Activated CD4-positive, alpha-beta T cell treated with anti-CD3 and anti-CD28 coated beads for 1 hour (primary cell): ENCODE results near the gene NCAPH2.
A peak's percentile ranks its signal among the peaks of the same experiment; 100 is the strongest.
"Not testable (repeated sequence)": the region's sequence is repeated elsewhere in the genome, so short reads cannot be mapped to it uniquely, and the experiment has no call there.

Experiments
- DNase-seq: peaks from one replicate; pipeline ENCODE4 v3.0.0-alpha.2; 2020

The NCAPH2 gene

GRCh38 chr22:50531546-50531961, 23.5 kb downstream of the NCAPH2 start:
- DNase-seq, result peak; percentile 72

- DNase-seq, result no peak
Measured at GRCh38 chr22:50531962-50532674, 24.1 kb downstream of the NCAPH2 start.

- no peak for DNase-seq
Measured at GRCh38 chr22:50532824-50533796, 25.1 kb downstream of the NCAPH2 start.

DNA sequence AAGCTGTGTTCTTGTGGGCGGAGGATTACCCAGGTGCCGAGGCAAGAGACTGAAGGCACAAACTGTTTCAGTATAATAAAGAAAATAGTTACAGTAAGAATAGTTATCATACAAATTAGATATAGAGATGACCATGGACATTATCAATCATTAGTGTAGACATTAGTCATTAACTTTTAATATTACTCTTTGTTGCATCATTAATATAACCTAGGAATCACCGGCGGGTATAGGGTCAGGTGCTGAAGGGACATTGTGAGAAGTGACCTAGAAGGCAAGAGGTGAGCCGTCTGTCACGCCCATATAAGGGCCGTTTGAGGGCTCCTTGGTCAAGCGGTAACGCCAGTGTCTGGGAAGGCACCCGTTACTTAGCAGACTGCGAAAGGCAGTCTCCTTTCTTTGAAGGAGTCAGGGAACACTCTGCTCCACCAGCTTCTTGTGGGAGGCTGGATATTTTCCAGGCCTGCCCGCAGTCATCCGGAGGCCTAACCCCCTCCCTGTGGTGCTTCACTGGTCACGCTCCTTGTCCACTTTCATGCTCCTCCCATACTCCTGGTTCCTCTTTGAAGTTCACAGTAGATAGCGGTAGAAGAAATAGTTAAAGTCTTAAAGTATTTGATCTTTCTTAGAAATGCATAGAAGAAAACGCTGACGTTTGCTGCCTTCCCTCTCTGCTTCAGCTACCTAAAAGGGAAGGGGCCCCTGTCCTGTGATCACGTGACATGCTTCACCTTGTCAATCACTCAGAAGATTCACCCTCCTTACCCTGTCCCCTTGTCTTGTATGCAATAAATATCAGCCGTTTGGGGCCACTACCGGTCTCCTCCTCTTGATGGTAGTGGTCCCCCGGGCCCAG, 26.1 kb downstream of the NCAPH2 start:
- not testable (repeated sequence) for DNase-seq

GRCh38 chr22:50535113-50535512, 27.1 kb downstream of the NCAPH2 start:
- DNase-seq, result no peak

DNA sequence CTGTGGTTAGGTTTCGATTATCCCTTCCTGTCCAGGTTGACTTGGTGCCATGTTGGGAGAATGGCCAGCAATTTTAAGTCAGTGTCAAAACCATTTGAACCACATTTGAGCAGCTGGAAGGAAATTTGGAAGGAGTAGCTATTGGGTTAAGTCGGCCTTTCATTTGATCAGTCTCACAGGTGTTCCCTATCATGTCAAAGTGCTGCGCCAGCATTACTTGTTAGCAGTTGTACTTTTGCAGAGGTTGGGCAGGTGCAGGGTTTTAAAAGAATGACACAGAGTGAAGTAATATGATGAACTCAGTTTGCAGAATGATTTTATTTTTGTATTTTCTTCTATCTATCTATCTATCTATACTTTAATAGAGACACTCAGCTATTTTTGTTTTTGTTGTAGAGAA, 28.2 kb downstream of the NCAPH2 start:
- no peak for DNase-seq

- DNase-seq, result no peak
Measured at GRCh38 chr22:50537765-50538164, 29.7 kb downstream of the NCAPH2 start.

- DNase-seq, result no peak
Measured at GRCh38 chr22:50540381-50540780, 32.4 kb downstream of the NCAPH2 start.

- DNase-seq, result not testable (repeated sequence)
Measured at GRCh38 chr22:50541667-50542026, 33.6 kb downstream of the NCAPH2 start.

DNA sequence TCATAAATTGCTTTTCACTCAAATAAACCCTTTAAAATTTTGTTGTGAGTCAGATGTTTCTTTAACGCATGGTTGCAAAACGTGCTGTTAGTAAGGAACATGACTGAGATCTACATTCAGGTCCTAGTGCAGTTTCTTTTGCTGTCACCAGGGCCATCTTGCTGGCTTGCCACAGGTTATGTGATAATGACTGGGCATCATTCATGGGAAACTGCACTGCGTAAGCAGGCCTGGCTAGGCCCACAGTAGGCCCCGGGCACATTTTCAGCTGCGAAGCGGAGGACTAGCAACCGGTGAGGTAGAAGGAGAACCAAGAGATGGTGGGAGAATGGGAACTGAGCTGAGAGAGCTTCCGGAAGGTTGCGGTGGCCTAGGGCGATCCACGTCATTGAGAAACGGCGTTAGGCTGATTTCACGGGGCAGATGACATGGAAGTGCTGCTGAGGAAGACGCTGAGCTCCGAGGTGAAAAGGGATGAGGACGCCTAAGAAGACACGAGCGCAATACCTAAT, 34.4 kb downstream of the NCAPH2 start:
- no peak for DNase-seq

- peak; percentile 80 for DNase-seq
Measured at GRCh38 chr22:50544078-50544745, 36.2 kb downstream of the NCAPH2 start.

- no peak for DNase-seq
Measured at GRCh38 chr22:50544746-50545253, 36.8 kb downstream of the NCAPH2 start.

- DNase-seq, result no peak
Measured at GRCh38 chr22:50545522-50546325, 37.7 kb downstream of the NCAPH2 start, which contains the start of gene KLHDC7B. Gene KLHDC7B, plus strand, starts transcription at chr22:50545899. Its CDS starts 345 bp downstream, at chr22:50546244.

- DNase-seq, result no peak
Measured at GRCh38 chr22:50546326-50547262, 38.6 kb downstream of the NCAPH2 start.

DNA sequence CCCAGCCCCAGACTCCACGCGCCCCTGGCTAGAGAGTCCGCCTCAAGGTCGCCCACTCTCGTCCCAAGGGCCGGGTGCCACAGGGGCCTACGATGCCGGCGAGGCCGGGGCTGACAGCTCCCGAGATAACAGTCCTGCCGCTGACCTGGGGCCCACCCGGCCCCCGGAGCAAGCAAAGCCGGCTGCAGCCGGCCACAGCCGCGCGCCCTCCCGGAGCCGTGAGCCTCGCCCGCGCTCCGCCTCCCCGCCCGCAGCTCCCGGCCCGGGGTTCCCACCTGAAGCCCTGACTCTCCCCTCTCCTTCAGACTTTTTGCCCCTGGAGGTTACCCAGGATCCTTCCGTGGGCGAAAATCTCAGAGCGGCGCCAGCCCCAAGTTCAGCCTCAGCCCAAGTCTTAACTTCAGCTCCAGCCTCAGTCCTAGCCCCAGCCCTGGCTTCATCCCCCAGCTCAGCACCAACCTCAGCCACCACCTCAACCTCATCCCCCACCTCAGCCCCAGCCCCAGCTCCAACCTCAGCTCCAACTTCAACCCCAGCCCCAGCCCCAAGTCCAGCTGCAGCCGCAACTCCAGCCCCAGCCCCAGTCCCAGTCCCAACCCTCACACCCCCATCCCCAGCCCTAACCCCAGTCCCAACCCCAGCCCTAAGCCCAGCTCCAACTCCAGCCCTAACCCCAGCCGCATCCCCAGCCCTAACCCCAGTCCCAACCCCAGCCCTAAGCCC, 39.4 kb downstream of the NCAPH2 start:
- no peak for DNase-seq

DNA sequence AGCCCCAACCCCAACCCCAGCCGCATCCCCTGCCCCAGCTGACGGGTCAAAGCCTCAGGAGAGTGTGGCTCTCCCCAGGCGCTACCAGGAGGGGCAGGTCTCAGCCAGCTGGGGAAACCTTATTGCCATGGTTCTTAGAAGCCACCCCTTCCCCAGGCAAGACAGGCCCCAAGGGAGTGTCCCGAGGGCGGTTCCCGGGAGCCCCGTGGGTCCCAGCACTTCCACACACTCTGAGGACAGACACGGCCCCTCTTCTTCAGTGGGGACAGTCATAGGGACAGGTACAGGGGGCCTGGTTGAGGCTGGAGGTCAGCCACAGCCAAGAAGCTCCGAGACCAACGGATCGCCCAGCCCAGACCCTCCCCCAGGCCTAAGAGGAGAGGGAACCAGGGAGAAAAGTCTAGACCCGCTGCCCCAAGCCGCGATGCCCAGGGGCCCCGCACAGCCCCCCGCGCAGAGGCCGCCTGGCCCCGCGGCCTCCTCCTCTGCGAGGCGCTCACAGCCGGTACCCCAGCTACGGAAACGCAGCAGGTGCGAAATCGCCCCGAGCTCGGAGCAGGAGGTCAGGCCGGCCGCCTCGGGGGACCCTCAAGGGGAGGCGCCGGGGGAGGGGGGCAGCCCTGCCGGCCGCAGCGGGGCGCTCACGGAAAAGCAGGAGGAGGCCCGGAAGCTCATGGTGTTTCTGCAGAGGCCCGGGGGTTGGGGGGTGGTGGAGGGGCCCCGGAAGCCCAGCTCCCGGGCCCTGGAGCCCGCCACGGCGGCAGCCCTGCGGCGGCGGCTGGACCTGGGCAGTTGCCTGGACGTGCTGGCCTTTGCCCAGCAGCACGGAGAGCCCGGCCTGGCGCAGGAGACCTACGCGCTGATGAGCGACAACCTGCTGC, 40.3 kb downstream of the NCAPH2 start:
- peak; percentile 46 for DNase-seq

GRCh38 chr22:50548921-50549790, 41.1 kb downstream of the NCAPH2 start:
- no peak for DNase-seq
